Stimulated activated CD8-positive, alpha-beta memory T cell treated with anti-CD3 and anti-CD28 coated beads, Interleukin-4, amount 100 ng/mL, for 4 hours (primary cell): Measurements from ENCODE around the gene PDX1.
"Not testable (repeated sequence)": the region's sequence is repeated elsewhere in the genome, so short reads cannot be mapped to it uniquely, and the experiment has no call there.

Experiments
- DNase-seq, 2 donors: peaks; one replicate each; pipeline ENCODE4 v3.0.0-alpha.2; 2020; ENCODE audit warnings: low read depth in 2 of 2, low spot score in 1 of 2

The PDX1 gene

DNA sequence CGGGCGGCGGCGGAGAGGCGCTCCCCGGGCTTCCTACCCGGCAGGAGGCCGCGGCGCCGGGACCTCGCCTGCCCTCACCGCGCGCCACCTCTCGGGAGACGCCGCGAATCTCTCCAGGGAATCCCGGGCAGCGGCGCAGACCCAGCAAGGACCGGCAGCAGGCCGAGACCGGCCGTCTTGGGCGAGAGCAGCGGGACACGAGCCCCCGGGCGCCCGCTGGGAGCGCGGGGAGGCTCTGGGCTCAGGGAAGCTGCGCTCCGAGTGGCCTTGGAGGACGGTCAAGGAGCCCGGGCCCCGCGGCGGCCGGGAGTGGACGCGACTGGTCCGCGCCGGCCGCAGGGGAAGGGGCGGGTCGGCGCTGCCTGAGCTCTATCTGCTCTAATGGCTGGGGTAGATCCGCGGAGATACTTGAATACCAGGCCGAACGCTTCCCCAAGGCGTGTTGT lies 34.6 kb downstream of the PDX1 start:
- no peak for DNase-seq

DNA sequence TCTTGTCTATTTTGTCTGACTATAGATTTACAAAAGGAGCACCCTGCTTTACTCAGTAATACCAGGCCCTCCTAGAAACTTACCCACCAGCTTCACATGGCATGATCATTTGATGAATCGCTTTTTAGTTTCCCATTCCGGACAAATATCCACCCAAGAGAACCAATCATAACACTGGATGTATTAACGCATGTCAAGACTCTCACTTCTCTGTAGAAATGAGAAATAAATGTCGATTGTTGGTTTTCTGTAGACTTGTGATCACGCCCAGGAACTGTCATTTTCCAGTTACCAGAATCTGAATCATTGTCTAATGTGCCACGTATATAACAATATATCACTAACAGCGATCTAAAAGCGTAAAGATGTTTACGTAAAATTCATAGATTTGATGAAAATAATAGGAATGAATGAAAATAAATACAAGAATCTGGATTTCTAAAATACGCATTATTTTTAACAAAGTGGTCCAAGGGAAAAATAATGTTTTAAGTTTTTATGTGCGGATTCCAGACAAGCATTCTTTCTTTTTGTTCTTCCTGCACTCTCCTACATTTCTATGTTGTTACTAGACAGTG lies 35.3 kb downstream of the PDX1 start:
- DNase-seq = no peak

DNA sequence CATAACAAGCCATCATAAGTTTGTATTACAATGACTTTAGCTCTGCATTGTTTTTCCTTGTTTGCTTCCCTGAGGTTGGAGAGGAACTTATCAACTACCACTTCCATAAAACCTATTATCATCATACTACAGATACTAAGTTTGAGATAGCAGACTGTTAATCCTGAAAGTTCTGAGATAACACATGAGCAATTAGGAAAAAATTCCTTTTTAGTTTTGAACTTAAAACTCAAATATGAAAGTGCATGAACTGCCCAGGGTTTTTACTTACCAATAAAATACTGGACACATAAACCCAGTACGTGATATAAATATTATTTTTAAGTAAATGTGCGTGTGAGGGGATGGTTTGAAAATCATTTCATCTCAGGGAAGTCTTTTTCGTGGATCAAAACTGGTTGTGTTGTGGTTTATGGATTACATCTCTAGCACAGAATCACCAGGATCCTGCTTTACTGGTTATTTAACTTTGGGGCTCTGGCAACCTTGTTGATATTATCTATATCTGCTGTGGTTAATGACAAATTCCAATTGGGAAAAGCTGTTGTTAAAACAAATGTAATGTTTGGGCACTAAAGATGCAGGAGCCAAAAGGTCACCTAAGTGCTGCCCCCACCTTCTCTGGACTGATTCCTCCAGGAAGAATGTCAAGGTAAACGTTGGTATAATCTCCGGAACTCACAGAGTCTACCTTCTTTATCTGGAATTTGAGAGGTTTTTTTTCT lies 36.9 kb downstream of the PDX1 start:
- DNase-seq = no peak

DNA sequence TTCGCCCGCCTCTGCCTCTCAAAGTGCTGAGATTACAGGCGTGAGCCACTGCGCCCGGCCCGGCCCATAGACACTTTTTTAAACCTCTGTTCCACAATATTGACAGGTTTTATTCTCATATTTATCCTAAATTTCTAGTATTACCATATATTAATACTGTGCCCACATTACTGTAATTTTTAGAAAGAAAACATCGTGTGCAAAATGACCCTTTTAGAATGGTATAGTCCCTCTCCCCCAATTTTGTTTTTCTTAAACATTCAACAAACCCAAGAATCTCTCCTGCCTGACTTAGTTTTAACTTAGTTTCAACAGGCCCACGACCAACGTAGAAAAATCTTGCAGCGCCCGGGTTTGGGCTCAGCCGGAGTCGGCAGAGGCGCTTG lies 40.2 kb downstream of the PDX1 start:
- no peak for DNase-seq

DNA sequence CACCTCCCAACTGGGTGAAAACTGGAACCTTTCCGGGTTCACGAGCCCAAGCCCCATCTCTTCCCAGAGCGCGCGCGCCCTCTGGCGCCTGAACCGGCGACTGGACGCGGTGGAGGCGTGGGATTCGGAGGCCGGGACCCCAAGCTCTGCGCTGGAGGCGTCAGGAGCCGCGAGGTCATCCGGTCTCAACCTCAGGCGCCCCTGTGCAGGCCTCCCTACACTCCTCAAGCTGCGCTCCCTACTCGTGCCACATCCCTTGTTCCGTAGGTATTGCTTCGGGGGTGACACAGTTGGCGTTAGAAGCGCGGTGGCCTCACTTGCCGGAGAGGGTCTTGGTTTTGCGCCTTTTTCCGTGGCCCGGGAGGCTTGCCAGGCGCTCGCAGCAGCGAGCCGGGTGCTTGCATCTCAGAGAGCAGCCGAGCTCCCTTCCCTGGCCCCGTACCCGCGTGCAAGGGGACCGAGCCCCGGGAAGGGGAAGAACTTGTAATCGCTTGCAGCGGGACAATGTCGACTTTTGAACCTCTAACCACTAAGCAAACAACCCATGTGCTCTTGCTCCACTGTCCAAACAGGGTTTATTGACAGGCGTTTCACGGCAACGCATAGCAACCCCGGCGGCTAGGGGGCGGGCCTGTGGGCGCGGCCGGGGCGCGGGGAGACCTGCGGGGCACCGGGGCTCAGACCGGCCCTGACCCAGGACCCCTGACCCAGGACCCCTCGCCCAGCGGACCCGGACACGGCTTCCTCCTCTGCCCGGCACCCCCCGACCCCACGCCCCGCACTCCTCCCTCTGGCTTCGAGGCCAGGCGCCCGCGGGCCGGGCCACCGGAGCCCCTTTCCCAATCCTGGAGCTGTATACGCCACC lies 40.8 kb downstream of the PDX1 start:
- DNase-seq = no peak

DNA sequence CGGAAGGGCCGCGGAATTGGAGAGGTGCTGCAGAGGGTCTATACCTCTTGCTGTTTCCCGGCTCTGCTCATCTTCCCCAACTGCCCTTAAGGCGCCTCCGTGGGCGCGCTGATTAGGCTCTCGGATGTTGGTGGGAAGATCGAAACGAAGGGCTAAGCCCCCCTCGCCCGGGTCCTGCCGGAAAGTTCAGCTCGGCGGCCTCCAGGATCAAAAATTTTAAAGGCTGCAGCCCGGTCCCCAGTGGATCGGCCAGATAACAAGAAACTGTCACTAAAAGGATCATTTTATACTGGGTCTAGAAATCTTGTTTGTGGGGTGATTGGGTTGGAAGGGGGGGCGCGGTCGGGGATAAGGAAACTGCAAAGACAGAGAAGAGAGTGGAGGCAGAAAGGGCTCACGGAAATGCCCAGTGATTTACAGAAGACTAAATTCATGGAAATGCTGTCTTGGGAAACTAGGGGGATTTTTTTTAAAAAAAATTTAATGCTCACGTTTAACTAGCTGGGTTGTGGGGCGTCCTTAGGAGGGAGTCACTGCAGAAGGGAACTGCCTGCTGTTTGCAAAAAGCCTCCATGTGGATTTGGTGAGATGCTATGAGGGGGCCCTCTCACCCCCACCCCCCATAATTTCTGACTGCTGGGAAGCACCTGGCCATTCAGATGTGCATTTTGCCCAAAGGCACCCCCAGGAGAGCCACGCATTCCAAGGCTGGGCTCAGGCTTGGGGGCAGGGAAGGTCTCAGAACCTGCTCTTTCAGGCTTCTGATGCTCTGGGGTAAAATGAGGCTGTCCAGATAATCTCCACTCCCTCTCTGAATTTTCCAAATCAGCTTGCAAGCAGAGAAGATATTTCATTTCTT lies 41.7 kb downstream of the PDX1 start:
- no peak for DNase-seq

DNA sequence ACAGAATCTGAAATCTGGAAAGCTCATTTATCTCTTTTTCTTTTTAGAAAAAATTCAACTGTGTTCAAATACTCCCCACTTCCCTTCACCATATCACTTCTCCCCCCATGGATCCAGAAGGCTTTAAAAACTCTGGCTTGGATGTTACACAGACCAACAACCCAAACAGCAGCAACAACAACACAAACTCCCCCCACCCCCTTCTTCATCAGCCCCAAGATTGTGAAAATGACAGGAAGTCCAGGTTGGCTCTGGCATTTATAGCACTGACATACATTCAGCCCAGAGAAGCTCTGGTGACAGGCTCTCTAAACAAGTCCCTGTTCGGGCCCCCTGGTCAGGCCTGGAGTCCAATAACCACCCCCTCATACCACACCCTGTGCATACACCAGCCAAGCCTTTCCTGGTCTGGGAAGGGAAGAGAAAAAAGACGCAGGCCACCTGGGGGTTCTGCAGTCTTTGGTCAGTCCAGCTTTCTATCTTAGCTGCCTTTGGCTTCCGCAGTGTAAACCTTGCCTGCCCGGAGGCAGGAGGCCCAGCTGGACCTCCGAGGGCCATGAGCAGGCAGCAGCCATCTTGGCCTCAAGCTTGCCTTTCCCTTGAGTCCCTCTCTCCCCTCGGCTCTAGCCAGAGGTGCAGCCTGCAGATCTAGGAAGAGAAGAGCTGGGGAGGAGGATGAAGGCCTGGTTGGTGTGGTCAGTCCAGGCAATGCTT lies 42.5 kb downstream of the PDX1 start:
- DNase-seq = no peak

DNA sequence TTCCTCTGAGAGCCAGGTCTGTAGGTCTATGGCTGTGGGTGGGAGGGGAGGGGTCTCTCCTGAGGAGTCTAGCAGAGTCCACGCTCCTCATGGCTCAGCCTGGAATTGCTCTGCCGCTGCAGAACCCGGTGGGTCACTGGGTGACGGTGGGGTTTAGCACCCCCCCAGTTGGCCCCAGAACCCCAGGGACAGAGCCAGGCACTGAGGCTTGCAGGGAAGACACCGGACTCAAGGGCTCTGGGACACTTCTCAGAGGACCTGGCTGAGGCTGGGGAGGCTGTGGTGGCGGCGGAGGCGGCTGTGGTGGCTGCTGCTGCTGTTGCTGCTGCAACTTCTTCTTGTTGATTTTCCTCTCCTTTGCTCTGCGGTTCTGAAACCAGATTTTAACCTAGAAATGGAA lies 43.2 kb downstream of the PDX1 start:
- DNase-seq = no peak

DNA sequence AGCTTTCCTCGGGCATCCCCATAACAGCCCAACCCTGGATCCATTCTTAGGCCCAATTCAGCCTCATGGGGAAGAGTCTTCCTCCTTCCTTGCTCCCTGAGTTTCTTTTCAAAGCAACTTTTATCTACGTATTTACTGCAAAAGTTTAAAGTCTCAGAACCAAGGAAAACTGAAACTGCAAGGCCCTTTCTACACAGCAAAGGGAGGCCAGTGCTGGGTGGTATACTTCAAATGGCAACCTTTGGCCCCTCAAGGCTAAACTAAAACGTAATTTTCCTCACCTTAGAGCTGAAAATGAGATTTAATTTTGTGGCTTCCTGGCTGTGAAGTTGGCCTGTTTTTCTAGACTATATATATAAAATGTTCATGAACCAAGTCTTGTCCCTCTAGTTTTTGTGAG lies 43.7 kb downstream of the PDX1 start:
- no peak for DNase-seq

DNA sequence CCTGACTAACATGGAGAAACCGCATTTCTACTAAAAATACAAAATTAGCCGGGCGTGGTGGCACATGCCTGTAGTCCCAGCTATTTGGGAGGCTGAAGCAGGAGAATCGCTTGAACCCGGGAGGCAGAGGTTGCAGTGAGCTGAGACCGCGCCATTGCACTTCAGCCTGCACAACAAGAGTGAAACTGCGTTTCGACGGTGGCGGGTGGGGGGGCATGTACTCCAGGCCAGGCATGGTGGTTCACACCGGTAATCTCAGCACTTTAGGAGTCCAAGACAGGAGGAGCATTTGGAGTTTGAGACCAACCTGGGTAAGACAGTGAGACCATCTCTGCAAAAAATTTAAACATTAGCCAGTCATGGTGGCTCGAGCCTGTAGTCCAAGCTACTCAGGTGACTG lies 44.4 kb downstream of the PDX1 start:
- DNase-seq = not testable (repeated sequence)

DNA sequence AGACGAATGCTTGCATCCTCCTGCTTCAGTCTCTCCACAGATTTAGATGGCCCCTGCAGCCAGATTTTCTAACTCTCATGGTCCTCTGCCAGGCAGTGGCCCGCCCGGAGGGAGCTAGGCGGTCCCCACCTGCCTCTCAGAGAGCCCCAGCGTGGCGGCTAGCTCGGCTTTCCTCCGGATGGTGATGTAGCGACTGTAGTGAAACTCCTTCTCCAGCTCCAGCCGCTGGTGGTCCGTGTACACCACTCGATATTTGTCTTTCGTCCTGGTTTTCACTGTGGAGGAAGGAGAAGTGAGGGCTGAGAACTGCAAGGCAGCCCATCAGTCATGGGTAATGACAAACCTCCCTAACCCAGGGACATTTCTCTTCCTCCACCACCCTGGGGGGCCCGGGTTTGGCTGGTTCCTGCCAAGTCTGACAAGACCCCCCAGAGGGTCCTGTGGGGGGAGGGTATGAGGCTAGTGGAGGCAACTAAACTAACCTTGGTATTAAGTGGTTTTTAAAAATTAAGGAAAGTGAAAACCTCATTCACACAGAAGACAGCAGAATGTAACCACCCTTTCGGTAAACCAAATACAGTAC lies 45.0 kb downstream of the PDX1 start:
- no peak for DNase-seq

DNA sequence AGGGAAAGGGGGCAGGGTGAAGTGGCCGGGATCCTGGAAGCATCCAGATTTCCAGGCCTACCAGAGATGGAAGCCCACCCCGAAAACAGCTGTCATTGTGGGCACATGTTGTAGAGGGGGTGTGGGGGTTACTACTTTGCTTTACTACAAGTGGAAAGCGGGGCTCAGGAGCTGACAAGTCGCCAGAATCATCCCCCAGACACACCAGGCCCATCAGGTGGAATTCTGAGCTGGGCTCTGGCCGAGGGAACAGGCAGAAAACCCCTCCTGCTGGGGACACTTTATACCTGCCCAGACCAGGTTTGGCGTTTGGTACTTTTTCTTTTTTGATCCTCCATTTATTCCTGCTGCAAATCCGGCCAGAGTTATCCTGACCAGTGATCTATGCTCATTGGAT lies 45.5 kb downstream of the PDX1 start:
- no peak for DNase-seq

DNA sequence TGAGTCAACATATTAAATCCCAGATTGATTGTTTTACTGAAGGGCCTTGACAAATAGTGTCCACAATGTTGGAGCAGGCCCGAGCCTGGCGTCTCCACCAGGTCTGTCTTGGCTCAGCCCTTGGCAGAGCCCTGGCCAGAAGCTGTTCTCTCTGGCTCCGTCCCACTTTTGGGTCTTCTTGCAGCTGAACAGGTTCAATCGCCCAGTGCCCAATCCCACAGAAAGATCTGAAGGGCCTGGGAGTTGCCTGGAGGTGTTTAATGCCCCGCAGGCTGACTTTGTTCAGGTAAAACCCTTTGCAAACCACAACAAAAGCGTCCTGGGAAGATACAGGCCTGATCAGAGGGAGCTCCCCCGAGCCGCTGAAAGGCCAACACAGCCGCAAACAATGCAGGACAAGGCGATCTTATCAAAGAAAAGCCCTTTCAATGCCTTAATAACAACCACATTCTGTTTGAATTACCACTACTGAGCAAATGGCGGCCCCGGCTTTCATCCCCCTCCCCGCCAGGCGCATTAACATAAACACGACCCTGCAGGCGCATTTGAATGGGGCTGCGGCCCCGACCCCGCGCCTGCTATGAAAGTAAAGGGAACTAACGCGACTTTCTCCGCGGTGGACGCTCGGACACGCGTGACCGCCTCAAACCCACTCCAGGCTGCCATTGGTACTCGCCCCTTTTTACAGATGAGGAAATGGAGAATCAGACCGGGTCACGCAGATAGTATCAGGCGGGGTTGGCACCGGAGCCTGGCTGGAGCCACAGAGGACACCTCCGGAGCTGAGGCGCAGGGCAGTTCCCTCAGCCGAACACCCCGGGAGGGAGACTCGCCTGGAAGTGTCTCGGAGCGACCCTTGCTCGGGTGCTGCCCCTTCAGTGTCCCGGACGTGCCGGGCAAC lies 46.2 kb downstream of the PDX1 start:
- DNase-seq = no peak

DNA sequence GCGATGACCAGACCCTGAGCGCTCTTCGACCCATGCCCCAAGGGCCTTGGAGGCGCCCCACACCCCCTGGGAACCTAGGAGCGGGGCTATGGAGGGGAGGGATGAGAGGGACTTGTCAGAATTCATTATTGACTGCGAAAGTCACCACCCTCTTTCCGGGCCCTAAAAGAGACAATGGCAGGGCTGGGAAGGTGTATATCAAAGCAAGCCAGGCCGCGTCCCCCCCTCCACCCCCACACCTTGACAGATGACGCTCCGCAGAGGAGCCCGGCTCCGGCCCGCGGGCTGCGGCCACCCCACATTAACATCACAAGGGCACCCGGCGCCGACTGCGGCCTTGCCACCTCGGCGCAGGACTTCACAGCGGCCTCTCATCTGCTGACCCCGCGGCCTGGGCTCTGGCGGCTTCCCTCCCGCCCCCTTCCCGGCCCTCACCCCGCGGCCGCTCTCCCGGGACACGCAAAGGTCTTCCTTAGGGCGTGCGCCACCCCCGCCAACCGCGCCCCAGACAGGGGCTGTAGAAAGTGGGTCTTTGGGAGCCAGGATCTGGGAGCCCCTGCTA lies 46.9 kb downstream of the PDX1 start:
- DNase-seq = no peak

DNA sequence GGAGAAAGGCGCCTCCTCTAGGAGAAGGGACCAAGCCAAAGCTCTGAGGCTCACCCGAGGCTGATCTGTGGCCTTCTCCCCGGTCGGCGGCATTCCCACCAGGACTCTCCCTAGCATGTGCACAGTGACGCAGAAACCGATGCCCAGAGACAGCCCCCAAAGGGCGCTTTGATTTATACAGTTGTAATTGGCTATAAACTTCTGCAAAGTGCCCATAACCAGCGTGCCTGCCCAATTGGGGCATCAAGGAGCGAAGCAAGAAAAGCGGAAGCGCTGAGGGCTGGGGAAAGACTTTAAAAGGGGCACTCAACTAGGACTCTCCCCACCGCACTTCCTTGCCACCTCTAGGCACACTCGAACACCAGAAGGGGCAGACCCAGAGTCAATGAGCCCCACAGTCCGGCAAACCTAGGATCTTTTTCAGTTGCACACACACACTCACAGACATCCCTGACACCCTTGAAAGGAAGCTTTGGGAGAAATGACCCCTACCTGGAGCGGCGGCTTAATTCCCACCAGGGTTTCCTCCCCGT lies 47.5 kb downstream of the PDX1 start:
- no peak for DNase-seq

DNA sequence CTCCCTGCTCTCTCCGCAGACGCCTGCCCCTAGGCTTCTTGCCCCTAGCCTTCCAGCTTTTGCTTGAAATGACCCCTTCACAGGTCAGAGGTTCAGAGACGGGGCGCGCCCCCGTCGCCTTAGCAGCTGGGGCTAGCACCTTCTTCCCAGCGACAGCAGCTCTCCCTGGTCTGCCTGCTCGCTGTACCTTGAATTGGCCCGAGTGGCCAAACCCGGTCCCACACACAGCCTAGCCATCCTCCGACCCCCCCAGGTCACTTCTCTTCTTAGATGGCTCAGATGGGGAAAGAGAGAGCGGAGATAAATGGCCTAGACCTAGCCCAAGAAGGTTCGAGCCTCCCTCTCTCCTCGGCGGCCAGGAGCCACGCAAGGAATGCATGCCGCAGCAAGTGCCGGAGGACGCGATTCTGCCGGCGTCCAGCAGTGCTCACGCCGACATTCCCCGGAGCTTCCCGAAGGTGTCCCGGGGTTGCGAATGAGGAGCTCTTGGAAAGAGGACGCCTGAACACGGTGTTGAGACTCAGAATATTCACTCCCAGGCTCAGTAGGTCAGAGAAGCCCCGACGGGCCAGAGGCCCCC lies 48.0 kb downstream of the PDX1 start:
- no peak for DNase-seq

DNA sequence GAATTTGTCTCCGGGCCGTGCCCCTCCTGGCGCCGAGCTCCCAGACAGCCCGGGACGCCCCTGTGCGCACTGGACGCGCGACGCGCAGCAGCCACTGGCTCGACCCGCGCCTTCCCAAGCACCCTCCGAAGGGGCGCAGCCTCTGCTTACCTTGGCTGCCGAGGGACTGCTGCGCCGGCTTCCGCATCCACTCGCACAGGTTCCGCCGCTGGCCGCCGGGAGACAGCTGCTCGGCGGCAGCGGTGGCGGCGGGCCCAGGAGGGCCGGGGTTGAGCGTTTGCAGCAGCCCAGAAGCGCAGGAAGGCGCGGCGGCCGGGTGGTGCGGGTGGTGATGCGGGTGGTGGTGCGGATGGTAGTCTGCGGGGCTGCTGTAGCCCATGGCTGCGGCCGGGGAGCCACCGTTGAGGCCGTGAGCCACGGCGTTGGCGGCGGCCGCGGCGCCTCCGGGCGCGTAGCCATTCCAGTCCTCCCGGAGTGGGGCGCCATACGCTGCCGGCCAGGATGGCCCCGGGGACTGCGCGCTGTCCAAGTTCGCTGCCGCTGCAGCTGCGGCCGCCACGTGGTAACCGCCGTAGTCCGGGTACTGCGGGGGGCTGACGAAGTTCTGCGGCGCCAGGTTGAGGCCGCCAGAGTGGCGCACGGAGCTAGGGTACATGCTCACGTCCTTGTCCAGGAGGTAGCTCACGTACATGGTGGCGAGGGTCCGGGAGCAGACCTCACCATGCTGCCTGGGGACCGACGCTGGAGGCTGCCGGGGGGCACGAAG lies 48.7 kb downstream of the PDX1 start:
- no peak for DNase-seq
